ENCODE data around the gene ZNF860.
"Not testable (repeated sequence)": the region's sequence is repeated elsewhere in the genome, so short reads cannot be mapped to it uniquely, and the experiment has no call there.

ZNF860 gene

DNA sequence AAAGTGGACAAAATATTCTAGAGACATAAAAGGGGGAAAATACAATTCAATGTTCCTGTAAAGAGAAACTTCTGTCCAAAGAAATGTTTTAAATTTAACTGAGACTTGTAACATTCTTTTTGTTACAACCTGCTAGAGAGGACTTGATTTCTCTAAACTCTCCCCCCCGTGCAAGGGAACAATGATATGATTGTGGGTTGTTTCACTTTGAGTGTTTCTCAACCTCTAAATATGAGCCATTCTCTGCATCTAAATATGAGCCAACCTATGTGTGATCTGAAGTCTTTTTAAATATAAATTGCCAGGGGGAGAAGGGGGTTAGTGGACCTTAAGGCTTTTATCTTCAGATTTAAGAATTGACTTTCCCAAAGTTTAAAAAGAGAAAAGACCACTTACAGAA lies 14.6 kb downstream of the ZNF860 start:
- Histone ChIP-seq H3K27me3 (ENCODE audit: control insufficient read depth, insufficient read depth, low read length) (no peaks in the 10 kb centered on the region), H3K9me3 (ENCODE audit: control insufficient read depth, insufficient read depth, low read length) (no peaks in the 10 kb centered on the region), H3K36me3 (ENCODE audit: control insufficient read depth, insufficient read depth, low read length) (no peaks in the 10 kb centered on the region)

DNA sequence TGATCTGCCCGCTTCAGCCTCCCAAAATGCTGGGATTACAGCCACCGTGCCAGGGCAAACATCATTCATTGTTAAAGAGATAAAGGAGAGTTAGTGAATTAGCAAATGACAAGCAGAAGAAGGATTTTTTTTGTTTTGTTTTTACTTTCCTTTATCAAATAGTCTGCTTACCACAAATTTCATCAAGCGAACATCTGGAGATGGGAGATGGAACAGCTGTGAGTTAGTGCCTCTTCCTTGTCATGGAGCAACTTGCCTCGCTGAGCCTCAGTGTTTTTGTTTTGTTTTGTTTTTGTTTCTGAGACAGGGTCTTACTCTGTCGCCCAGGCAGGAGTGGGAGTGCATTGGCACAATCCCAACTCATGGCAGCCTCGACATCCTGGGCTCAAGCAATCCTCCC lies 15.9 kb downstream of the ZNF860 start:
- no peaks in the 10 kb centered on the region for H3K36me3 ChIP-seq (ENCODE audit: control insufficient read depth, insufficient read depth, low read length)
- H3K9ac ChIP-seq (ENCODE audit: low read depth, low read length), result no peak overlapping the region
- no peaks in the 10 kb centered on the region for H3K9me3 ChIP-seq (ENCODE audit: control insufficient read depth, insufficient read depth, low read length)

More for the DNA sequence above, 14.6 kb downstream of the ZNF860 start:
- Histone ChIP-seq H3K4me3 (ENCODE audit: low read depth, low read length) (no peak overlapping the region), H3K27ac (ENCODE audit: low read depth, low read length) (no peak overlapping the region), H3K9ac (ENCODE audit: low read depth, low read length) (no peak overlapping the region), H3K4me1 (ENCODE audit: control insufficient read depth, insufficient read depth, low read length) (0 out of 2 replicates have a peak, but pooled peaks cover 2% of the 10 kb centered on the region)

DNA sequence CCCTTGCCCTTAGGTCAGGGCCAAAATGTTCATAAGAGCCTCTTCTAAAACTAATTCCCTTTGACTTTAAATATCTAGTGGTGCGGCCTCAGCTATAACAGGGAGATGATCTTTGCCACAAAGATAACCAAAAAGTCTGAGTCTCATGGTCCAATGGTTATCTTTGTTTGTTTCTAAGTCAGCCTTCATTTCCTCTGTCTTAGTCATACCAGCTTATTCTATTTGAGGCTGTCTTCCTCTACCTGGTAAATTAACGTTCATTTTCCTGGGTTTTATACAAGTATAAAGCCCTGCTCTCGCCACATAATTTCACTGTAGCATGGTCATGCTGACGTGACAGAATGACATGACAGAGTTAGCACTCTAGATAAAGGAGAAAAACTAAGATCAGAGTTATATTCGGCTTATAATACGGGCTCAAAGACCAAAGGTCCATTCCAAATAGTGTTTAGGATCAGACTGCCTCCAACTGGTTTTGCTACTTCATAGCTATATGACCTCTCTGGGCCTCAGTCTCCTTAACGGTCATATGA lies 18.4 kb downstream of the ZNF860 start:
- H3K9ac ChIP-seq (ENCODE audit: low read depth, low read length), result no peak overlapping the region
- no peaks in the 10 kb centered on the region for H3K9me3 ChIP-seq (ENCODE audit: control insufficient read depth, insufficient read depth, low read length)
- no peaks in the 10 kb centered on the region for H3K27me3 ChIP-seq (ENCODE audit: control insufficient read depth, insufficient read depth, low read length)
- no peak overlapping the region for H3K27ac ChIP-seq (ENCODE audit: low read depth, low read length)
- H3K36me3 ChIP-seq (ENCODE audit: control insufficient read depth, insufficient read depth, low read length), result no peaks in the 10 kb centered on the region
- H3K4me3 ChIP-seq (ENCODE audit: low read depth, low read length), result no peak overlapping the region
- peaks cover 29% of the 10 kb centered on the region for H3K4me1 ChIP-seq (ENCODE audit: control insufficient read depth, insufficient read depth, low read length)

More for the DNA sequence above, 15.9 kb downstream of the ZNF860 start:
- no peak overlapping the region for H3K27ac ChIP-seq (ENCODE audit: low read depth, low read length)
- H3K27me3 ChIP-seq (ENCODE audit: control insufficient read depth, insufficient read depth, low read length), result no peaks in the 10 kb centered on the region
- H3K4me3 ChIP-seq (ENCODE audit: low read depth, low read length), result no peak overlapping the region
- H3K4me1 ChIP-seq (ENCODE audit: control insufficient read depth, insufficient read depth, low read length), result peaks cover 9% of the 10 kb centered on the region; the same call in 1 of the 2 replicates

- peaks cover 29% of the 10 kb centered on the region for H3K4me1 ChIP-seq (ENCODE audit: control insufficient read depth, insufficient read depth, low read length)
- no peaks in the 10 kb centered on the region for H3K36me3 ChIP-seq (ENCODE audit: control insufficient read depth, insufficient read depth, low read length)
- H3K4me3 ChIP-seq (ENCODE audit: low read depth, low read length), result no peak overlapping the region
- H3K9me3 ChIP-seq (ENCODE audit: control insufficient read depth, insufficient read depth, low read length), result no peaks in the 10 kb centered on the region
- no peaks in the 10 kb centered on the region for H3K27me3 ChIP-seq (ENCODE audit: control insufficient read depth, insufficient read depth, low read length)
- no peak overlapping the region for H3K9ac ChIP-seq (ENCODE audit: low read depth, low read length)
- no peak overlapping the region for H3K27ac ChIP-seq (ENCODE audit: low read depth, low read length)
Observed at GRCh38 chr3:32000877-32001276, 19.3 kb downstream of the ZNF860 start.

DNA sequence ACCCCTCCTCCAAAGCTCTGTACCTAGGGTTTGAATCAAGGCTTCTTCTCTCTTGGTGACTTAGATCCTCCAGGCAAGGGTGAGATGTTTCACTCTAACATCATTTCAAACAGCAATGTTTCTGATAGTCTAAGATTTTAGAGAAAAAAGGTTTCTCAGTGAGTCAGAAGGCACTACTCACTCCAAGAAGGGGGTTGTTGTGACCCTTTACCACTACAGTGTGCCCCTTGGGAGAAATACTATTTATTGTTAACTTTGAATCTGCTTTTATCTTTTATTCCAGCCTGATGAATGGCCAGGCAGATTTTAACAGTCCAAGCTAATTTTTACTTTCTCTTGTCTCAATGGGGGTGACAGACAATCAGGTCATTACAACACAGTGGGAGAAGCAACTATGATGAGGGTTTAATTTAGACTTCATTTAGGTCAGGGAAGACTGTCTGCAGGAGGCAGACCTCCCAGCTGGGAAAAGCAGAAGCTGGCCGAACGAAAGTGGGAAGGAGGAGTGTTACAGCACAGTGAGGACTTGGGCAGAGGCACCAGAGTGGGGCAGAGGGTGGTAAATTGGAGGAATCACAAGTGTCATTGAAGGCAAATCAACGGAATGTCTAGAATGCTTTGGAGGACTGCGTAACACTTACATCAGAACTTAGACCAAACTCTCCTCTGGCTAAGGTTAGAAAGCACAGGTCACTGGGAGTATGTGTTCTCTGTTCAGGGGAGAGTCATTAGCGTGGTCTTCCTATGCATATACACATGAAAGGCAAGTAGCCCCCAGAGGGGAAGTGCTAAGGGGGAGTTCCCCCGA lies 21.2 kb downstream of the ZNF860 start:
- H3K4me3 ChIP-seq (ENCODE audit: low read depth, low read length), result no peak overlapping the region
- peaks cover 29% of the 10 kb centered on the region for H3K4me1 ChIP-seq (ENCODE audit: control insufficient read depth, insufficient read depth, low read length)
- H3K9ac ChIP-seq (ENCODE audit: low read depth, low read length), result no peak overlapping the region
- H3K27ac ChIP-seq (ENCODE audit: low read depth, low read length), result no peak overlapping the region
- no peaks in the 10 kb centered on the region for H3K36me3 ChIP-seq (ENCODE audit: control insufficient read depth, insufficient read depth, low read length)
- H3K27me3 ChIP-seq (ENCODE audit: control insufficient read depth, insufficient read depth, low read length), result no peaks in the 10 kb centered on the region
- no peaks in the 10 kb centered on the region for H3K9me3 ChIP-seq (ENCODE audit: control insufficient read depth, insufficient read depth, low read length)

GRCh38 chr3:32003380-32003779 lies 21.8 kb downstream of the ZNF860 start:
- peaks cover 29% of the 10 kb centered on the region for H3K4me1 ChIP-seq (ENCODE audit: control insufficient read depth, insufficient read depth, low read length)
- H3K27ac ChIP-seq (ENCODE audit: low read depth, low read length), result no peak overlapping the region

DNA sequence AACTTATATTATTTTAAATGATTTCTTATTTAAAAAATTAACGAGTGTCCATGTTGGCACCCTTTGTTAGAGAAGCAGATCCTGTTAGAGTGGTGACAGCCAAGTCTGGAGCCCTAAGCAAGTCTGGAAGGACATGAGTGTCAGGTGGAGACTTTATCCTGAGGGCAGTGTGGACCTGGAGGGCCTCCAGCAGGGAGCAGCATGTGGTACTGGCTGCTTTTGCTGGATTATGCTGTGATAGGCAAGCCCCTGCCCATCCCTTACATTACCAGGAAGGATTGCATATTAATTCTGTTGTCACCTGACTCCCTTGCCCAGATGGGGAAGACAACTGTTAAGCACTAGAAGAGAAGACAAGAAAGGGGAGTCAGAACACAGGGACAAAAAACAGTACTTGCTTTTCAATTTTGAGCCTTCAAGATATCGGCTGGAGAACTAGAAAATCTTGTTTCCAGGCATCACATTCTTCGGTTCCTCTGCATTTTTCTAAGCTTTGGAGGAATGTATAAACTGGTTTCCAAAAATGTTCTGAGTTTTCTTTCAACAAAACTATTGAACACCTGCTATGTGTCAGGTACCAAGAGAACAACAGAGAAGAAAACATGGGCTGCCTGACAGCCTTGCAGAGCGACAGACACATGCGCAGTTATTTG lies 22.7 kb downstream of the ZNF860 start:
- Histone ChIP-seq H3K4me3 (ENCODE audit: low read depth, low read length) (no peak overlapping the region), H3K9me3 (ENCODE audit: control insufficient read depth, insufficient read depth, low read length) (no peaks in the 10 kb centered on the region), H3K9ac (ENCODE audit: low read depth, low read length) (no peak overlapping the region), H3K27me3 (ENCODE audit: control insufficient read depth, insufficient read depth, low read length) (no peaks in the 10 kb centered on the region), H3K27ac (ENCODE audit: low read depth, low read length) (no peak overlapping the region), H3K4me1 (ENCODE audit: control insufficient read depth, insufficient read depth, low read length) (peaks cover 29% of the 10 kb centered on the region), H3K36me3 (ENCODE audit: control insufficient read depth, insufficient read depth, low read length) (no peaks in the 10 kb centered on the region)

More at GRCh38 chr3:32003380-32003779, 21.8 kb downstream of the ZNF860 start:
- Histone ChIP-seq H3K9me3 (ENCODE audit: control insufficient read depth, insufficient read depth, low read length) (no peaks in the 10 kb centered on the region), H3K9ac (ENCODE audit: low read depth, low read length) (no peak overlapping the region), H3K4me3 (ENCODE audit: low read depth, low read length) (no peak overlapping the region), H3K27me3 (ENCODE audit: control insufficient read depth, insufficient read depth, low read length) (no peaks in the 10 kb centered on the region), H3K36me3 (ENCODE audit: control insufficient read depth, insufficient read depth, low read length) (no peaks in the 10 kb centered on the region)

- Histone ChIP-seq H3K4me3 (ENCODE audit: low read depth, low read length) (no peak overlapping the region), H3K9ac (ENCODE audit: low read depth, low read length) (no peak overlapping the region), H3K4me1 (ENCODE audit: control insufficient read depth, insufficient read depth, low read length) (peaks cover 7% of the 10 kb centered on the region; the same call in 1 of the 2 replicates), H3K27ac (ENCODE audit: low read depth, low read length) (no peak overlapping the region), H3K36me3 (ENCODE audit: control insufficient read depth, insufficient read depth, low read length) (no peaks in the 10 kb centered on the region), H3K9me3 (ENCODE audit: control insufficient read depth, insufficient read depth, low read length) (peaks cover 6% of the 10 kb centered on the region; the same call in 1 of the 2 replicates), H3K27me3 (ENCODE audit: control insufficient read depth, insufficient read depth, low read length) (no peaks in the 10 kb centered on the region)
Observed at GRCh38 chr3:32009101-32009500, 27.6 kb downstream of the ZNF860 start.

GRCh38 chr3:32009957-32010356 lies 28.4 kb downstream of the ZNF860 start:
- H3K27me3 ChIP-seq (ENCODE audit: control insufficient read depth, insufficient read depth, low read length), result no peaks in the 10 kb centered on the region
- no peak overlapping the region for H3K9ac ChIP-seq (ENCODE audit: low read depth, low read length)
- no peak overlapping the region for H3K27ac ChIP-seq (ENCODE audit: low read depth, low read length)
- H3K4me3 ChIP-seq (ENCODE audit: low read depth, low read length), result no peak overlapping the region
- H3K9me3 ChIP-seq (ENCODE audit: control insufficient read depth, insufficient read depth, low read length), result peaks cover 6% of the 10 kb centered on the region; the same call in 1 of the 2 replicates
- no peaks in the 10 kb centered on the region for H3K4me1 ChIP-seq (ENCODE audit: control insufficient read depth, insufficient read depth, low read length)
- no peaks in the 10 kb centered on the region for H3K36me3 ChIP-seq (ENCODE audit: control insufficient read depth, insufficient read depth, low read length)

GRCh38 chr3:32010699-32011098 lies 29.1 kb downstream of the ZNF860 start:
- H3K4me3 ChIP-seq (ENCODE audit: low read depth, low read length); H3K9ac ChIP-seq (ENCODE audit: low read depth, low read length); H3K9me3 ChIP-seq (ENCODE audit: control insufficient read depth, insufficient read depth, low read length); H3K27ac ChIP-seq (ENCODE audit: low read depth, low read length); H3K4me1 ChIP-seq (ENCODE audit: control insufficient read depth, insufficient read depth, low read length); H3K27me3 ChIP-seq (ENCODE audit: control insufficient read depth, insufficient read depth, low read length); H3K36me3 ChIP-seq (ENCODE audit: control insufficient read depth, insufficient read depth, low read length): not testable (repeated sequence)

DNA sequence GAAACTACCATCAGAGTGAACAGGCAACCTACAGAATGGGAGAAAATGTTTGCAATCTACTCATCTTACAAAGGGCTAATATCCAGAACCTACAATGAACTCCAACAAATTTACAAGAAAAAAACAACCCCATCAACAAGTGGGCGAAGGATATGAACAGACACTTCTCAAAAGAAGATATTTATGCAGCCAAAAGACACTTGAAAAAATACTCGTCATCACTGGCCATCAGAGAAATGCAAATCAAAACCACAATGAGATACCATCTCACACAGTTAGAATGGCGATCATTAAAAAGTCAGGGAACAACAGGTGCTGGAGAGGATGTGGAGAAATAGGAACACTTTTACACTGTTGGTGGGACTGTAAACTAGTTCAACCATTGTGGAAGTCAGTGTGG lies 34.1 kb downstream of the ZNF860 start:
- H3K36me3 ChIP-seq (ENCODE audit: control insufficient read depth, insufficient read depth, low read length); H3K4me3 ChIP-seq (ENCODE audit: low read depth, low read length); H3K9me3 ChIP-seq (ENCODE audit: control insufficient read depth, insufficient read depth, low read length); H3K9ac ChIP-seq (ENCODE audit: low read depth, low read length); H3K27ac ChIP-seq (ENCODE audit: low read depth, low read length); H3K4me1 ChIP-seq (ENCODE audit: control insufficient read depth, insufficient read depth, low read length); H3K27me3 ChIP-seq (ENCODE audit: control insufficient read depth, insufficient read depth, low read length): not testable (repeated sequence)

Measured in HUES48 (cell line).